H1 (cell line): ENCODE measurements around the gene YOD1. TPM values are rescaled to one million over a fixed set of nuclear protein-coding genes. Genes with fewer than 3 reads are reported as not detected.

Experiments used
- CHD7 ChIP-seq: fragments of 300-600 bp; sonication (generic); IDR thresholded peaks from 2 replicates; pipeline ENCODE4 v1.7.1; 2012; ENCODE audit warnings: low read length, moderate library complexity, mild to moderate bottlenecking, inconsistent platforms; ENCODE audit not compliant: insufficient replicate concordance
- SIRT6 ChIP-seq: IDR thresholded peaks from one replicate; pipeline ENCODE4 v1.7.1; 2012; ENCODE audit warnings: low read length, inconsistent platforms
- SIX5 ChIP-seq: IDR thresholded peaks from 2 replicates; pipeline ENCODE4 v1.6.1; 2011; ENCODE audit warnings: mild to moderate bottlenecking, low read depth, low read length
- SRF ChIP-seq: IDR thresholded peaks from 2 replicates; pipeline ENCODE4 v1.6.1; 2011; ENCODE audit warnings: mild to moderate bottlenecking, low read depth, low read length, moderate library complexity
- ZNF274 ChIP-seq: IDR thresholded peaks from 2 replicates; pipeline ENCODE4 v1.7.0; 2012; ENCODE audit warnings: low read length, borderline replicate concordance; ENCODE audit errors: extremely low read depth
- polyA plus RNA-seq, 7 experiments: library from polyadenylated mRNA; depleted of rRNA in 3 of 7; stranded (reverse) in 5 of 7; unstranded in 2 of 7; fragments of >200 nt in 5 of 7; fragments of 200-250 nt in 2 of 7; gene quantifications; 1 replicate in 5 of 7; 2 replicates in 1 of 7; 4 replicates in 1 of 7; pipeline versions ENCODE4 v1.2.1 to v1.2.3, GENCODE V29; 2011 to 2013; ENCODE audit warnings: missing spikeins in 2 of 7, mixed read lengths in 2 of 7
- total RNA-seq: library from RNA; stranded (reverse); fragmentation: NEBNext Ultra II Directional; extraction: Animal tissue kit (Norgen Biotek cat#: 25700); gene quantifications from 2 replicates; pipeline ENCODE4 v1.2.1, GENCODE V29; 2021

The YOD1 gene
- total and polyA plus RNA-seq, 2 of the 8 experiments (the other 6 are each of a cell fraction or from before 2014, with no cell fraction given), result 1.9 to 11.8 TPM

GRCh38 chr1:207056673-207057072 lies 5.7 kb upstream of the YOD1 start (continued):
- TF ChIP-seq CHD7 (no peak), SIX5 (no peak), SRF (no peak), SIRT6 (no peak), ZNF274 (no peak)
